Measurements from ENCODE around the gene LGALS4.
"Not testable (repeated sequence)": the region's sequence is repeated elsewhere in the genome, so short reads cannot be mapped to it uniquely, and the experiment has no call there.

LGALS4 gene

DNA sequence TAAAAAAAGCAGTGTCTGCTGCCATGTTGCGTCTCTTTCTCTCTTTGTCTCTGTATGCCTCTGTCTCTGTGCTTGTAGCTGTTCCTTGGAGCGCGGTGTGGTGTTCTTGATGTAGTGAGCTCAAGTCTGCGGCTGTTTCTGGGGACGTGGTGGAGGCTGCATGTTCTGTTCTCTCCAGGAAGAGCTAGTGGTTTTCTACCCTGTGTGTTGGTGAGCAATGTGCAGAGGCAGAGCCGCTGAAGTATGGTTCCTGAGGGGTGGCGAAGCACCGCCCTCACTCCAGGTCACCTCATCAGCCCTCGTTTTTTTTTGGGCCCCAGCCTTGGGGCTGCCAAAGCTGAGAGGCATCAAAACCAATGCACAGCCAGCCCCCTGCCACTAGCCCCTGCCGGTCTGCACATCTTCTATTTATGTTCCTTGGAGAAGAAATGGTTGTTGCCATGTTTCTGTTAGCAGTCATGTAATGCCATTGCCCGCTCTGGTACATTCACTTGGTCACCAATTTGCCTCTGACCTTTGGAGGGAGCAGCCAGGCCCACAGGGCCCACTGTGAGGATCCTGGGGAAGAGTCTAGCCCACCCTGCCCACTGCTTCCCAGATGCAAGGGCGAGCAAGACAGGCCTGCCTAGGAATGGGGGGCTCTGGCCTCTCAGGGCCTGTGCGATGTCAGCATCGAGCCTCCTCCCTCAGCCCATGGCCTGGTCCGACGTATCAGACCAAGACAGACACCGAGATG, 29.9 kb upstream of the LGALS4 start:
- peak; percentile 34 to 35 for DNase-seq (ENCODE audit: low read depth in 2 of 2)

DNA sequence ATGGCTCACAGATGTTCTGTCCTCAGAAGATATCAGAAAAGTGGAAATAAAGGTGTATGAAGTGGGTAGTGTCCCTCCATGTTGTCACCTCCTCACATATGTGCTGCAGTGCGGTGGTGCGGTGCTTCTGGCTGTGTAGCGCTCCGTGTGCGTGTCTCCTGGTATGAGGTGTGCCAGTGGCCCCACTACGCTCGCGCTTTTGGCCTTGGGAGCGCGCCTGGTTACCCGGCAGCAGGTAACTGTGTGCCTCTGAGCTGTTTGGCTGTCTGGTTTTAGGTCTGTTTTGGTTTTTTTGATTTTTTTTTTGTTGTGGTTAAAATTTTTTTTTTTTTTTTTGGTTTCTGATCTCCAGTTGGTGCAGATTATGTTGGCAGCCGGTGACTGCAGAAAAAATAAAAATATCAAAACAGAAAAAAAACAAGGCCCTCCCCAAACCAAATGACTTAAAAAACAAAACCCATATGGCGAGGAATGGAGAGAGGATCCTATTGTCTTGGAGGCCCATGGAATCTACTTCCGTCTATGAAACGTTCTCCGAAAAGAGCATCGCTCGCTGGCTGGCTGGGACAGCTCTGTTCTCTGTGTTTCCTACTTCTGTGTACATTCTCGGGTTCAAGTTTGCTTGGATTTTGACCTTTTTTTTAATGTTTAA, 29.2 kb upstream of the LGALS4 start:
- DNase-seq (ENCODE audit: low read depth in 2 of 2), result no peak

DNA sequence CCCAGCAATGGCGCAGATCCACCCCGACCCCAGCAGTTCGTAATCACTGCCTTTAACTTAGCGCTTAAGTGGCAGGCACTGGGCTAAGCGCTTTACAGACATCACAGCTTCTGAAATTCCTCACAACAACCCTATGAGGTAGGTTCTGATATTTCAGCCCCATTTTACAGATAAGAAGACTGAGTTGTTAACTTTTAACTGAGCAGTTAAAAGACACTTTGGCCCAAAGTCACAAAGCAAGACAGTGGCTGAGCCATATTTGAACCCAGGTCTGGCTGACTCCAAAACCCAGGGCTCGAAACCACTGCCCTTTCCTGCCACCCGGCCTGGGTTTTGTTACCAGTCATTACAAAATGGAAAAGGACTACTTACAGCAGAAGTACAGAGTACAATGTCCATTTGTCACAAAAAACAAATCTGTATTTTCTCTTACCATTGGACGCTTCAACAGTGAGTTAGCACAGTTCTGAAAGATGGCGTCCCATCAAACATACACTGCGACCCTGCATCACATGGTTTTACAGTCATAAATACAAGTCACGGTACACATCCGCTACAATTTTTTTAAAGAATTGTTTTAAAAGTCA, 28.5 kb upstream of the LGALS4 start:
- DNase-seq (ENCODE audit: low read depth in 2 of 2), result no peak

DNA sequence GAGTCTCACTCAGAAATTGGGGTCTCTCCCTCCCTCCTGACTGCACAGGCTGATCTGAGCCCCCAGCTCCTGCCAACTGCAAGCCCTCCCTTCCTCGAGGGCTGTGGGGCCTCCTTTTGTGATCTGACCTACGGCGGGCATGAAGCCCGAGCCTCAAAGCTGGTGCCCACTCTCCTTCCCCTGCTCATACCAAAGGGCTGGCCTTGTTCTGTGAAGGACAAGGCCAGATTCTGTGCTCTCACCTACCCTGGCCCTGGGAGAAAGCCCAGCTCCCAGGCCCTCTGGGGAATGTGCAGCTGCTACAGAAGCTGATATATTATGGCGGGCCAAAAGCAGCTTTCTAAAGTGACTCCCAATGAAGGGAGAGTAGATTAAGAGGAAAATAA, 27.8 kb upstream of the LGALS4 start:
- DNase-seq (ENCODE audit: low read depth in 2 of 2), result no peak

DNA sequence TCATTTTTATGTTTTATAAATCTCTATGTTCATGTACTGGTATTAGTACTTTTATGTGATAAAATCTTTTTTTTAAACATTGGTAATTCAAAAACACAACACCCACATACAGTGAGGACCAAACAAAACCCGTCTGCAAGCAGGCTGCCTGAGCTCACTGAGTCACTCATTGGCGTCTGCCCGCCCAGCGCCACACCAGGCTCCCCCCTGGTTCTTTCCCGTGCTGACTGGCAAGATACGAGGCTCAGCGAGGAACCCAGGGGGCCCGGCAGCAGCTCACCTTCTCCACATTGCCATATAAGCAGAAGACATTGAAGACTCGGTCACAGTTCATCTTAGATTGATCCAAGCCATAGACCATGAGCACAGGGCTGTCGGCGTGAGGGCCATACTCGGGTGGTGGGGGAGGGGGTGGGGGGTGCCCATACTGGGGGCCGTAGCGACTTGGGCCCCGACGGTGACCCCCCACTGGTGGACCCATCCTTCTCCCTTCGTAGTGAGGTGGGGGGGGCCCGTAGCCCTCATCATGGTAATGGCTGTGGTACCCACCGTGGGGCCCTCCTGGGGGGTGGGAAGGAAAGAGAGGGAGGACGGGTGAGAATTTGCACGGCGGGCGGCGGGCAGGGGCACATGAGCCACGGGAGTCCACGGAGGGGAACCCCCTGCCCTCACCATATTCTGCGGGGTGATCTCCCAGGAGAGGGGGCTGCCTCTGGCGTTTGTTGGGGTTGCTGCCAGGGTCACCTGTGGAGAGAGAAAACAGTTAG, 27.3 kb upstream of the LGALS4 start:
- no peak for DNase-seq (ENCODE audit: low read depth in 2 of 2)

DNA sequence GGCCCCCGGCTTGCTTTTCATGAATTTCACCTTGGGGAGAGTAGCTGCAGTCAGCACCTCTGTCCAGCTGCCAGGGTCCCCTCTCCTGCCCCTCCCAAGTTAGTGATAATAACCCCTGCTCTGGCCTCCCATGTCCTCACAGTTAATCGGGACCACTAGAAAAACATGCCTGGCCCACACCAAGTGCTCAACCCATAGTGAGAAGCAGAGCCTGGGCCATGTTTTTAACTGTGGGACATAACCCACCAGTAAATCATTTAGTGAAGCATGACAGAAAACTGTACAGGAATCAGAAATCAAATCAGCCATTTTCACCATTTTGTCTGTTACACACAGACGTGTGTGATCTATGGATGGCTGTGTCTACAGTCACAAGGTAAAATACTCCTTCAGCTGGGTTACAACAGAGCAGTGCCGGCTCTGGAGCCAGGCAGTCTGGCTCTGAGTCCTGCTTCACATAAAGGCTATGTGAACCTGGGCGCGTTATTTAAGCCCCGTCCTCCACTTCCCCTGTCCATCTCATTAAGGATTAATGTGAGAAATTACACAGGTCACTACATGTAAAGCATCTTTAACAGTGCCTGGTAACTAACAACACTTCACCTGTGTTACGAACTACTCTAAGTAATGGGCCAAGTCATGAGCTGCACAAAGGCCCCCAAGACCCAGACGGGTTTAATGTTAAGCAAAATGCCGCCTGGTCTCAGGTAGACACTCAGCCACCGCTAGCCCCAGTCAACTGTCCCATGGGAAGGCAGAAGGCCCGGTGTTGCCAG, 26.4 kb upstream of the LGALS4 start:
- DNase-seq (ENCODE audit: low read depth in 2 of 2), result no peak

DNA sequence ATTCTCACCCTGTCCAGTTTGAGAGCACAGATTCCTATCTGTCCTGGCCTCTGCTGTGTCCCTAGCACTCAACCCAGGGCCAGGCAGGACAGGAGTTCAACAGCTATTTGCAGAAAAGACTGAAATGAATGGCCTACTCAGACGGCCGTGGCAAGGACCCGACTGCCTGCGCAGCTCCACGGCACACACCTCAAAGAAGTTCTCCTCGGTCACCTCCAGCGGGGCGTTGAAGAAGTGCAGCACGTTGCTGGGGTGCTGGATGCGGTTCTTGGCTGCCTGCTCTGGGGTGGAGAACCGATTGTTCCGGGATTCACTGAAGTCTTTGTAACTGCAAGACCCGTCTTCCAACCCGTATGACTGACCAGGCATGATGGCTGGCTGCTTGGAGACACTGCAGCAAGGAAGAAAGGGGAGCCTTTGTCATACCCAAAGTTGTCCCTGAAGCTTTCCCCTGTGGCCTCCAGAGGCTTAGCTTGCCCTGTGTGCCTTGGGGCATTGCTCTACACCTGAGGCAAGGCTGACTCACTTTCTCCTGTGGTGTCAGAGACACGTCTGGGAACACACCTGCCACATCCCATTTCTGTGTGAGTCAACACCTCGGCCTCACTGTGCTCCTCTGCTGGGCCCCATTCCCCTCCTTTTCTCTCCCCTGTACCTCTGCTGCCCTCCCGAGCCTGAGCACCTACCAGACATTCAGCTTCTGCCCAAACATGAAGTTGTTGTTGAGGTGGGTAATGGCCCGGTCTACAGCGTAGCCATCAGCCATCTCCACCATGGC, 25.7 kb upstream of the LGALS4 start:
- DNase-seq (ENCODE audit: low read depth in 2 of 2), result peak; percentile 52 to 53

DNA sequence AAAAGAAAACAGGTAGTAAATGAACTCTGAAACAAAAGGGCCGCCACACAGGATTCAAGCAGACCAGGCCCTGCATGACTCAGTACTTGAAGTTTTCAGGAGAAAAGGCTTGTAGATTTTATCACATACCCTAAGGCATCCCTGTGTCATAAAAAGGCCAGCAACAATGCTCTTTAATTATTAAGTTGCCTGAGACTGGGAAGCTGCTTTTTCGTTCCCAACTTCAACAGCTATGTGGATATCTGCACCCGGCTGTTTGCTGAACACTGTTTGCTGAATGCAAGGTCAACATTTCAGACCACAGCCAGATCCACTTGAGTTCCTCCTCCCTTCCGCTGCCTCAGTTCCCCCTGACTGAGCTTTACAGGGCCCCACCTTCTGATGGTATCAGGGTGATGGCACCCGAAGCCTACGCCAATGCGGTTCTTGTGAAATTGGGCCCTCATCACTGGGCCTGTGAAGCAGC, 24.9 kb upstream of the LGALS4 start:
- DNase-seq (ENCODE audit: low read depth in 2 of 2), result no peak

DNA sequence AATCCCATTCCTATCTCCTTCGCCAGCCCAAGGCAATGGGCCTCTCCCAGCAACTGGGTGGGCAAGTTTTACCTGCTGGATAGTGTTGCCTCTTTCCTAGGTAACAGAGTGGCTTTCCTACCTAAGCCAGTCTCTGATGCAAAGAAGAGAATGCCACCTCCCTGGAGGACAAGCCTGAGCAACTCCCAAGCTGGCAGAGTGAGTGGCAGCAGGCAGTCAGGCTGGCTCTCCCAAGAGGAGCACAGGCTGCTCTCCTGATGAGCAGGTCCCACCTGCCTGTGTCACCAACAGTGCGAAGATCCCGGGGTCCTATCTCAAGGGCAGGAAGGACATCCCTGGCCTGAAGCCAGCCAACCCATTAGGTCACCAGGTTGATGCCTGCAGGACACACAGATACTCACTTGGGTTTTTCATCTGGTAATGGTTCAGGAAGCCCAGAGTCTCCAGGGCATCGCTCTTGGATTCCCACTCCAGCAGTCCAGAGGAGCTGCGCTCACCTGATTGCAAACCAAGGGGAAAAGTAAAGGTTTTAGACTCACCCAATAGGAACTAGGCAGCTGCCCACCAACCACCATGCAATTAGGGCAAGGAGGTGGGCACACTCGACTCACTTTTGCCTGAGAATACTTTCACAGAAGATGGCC, 24.4 kb upstream of the LGALS4 start:
- DNase-seq (ENCODE audit: low read depth in 2 of 2), result no peak

DNA sequence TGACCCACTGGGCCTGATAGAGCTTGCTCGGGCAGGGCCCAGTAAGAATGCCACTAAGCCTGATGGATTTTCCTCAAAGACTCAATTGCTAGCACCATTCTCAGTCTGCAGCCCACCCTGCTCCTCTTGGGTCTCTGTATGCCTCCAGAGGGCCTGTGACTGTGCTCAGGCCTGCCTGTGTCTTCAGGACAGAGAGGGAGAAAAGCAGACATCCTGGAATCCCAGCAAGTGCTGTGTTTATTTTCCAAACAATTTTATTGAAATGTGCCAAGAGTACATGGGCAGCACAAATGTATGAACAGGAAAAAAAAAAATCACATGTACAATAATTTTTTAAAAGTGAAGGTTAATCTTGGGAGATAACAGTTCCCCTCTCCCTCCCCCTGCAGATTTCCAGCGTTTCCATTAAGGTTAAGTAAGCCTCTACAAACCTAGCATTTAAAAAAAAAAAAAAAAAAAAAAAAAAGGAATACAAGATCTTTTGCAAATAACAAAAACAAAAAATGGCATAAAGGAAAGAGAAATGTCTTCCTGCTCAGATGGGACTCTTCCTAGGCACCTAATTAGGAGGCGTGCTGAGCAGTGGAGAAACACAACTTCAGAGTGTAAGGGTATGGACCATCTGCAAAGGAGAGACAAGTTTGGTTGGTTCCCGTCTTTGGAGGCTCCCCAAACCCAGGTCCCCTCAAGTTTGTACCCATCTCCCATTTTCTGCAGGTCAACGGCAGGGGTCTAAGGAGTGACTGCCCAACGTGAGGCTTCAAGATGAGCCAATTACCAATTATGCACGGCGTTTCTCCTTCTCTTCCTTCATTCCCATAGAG, 23.6 kb upstream of the LGALS4 start:
- no peak for DNase-seq (ENCODE audit: low read depth in 2 of 2)

DNA sequence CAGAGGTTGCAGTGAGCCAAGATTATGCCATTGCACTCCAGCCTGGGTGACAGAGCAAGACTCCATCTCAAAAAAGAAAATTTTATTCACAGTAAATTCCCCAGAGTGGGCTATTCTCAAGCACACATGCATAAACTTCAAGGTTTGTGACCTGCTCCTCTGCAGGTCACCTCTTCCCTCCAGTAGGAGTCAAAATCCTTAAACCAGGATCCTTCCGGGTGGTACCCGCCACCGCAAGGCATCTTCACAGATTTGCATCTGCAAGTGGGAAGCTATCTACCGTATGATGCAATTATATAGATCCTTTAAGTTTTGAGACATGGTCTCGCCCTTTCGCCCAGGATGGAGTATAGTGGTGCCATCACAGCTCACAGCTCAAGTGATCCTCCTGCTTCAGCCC, 21.8 kb upstream of the LGALS4 start:
- no peak for DNase-seq (ENCODE audit: low read depth in 2 of 2)

DNA sequence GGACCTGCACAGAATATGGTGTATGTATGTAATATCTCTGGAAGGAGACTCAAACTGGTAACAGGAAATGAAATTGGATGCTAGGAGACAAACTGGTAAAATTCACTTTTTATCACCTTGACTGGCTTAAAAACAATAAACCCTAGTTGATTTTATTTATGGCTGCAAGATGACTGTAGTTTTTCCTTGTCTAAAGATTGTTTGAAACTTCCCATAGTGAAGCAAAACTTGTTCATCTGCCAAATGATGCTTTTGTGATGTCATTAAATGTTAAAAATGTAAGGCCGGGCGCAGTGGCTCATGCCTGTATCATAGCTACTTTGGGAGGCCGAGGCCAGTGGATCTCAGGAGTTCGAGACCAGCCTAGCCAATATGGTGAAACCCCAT, 21.4 kb upstream of the LGALS4 start:
- no peak for DNase-seq (ENCODE audit: low read depth in 2 of 2)

DNA sequence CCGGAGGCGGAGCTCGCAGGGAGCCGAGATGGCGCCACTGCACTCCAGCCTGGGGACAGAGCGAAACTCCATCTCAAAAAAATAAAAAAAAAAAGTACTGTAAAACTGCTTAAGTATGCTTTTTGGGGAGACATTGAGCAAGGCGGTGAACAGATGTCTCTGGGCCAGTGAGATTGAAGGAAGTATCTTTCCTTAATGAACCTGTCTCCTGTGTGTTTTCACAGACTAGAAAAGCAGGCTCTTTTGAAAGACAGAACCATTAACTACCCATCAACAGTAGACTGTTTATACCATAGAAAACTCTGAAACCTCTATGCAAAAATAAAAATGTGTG, 20.3 kb upstream of the LGALS4 start:
- no peak for DNase-seq (ENCODE audit: low read depth in 2 of 2)

DNA sequence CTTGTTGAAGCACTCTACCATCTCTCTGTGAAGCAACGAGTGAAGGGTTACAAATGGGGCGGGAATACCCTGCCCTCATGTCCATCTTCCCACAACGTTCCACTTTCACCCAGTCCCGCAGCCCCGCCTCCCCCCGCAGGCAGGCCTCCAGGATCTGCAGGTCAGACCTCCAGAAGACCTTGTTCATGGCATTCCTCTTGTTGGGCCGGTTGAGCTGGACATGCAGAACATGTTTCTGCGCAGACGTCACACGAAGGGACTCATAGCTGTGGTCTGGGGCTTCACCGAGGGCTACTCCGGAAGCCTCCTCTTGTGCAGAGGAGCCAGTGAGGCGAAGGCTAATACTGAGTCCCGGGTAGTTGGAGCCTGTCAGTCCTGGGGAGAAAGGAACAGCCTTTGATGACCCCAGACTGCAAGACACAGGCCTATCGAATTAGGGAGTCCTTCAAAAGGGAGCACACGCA, 18.4 kb upstream of the LGALS4 start:
- DNase-seq (ENCODE audit: low read depth in 2 of 2), result peak in 1 of 2 donors; percentile 32

DNA sequence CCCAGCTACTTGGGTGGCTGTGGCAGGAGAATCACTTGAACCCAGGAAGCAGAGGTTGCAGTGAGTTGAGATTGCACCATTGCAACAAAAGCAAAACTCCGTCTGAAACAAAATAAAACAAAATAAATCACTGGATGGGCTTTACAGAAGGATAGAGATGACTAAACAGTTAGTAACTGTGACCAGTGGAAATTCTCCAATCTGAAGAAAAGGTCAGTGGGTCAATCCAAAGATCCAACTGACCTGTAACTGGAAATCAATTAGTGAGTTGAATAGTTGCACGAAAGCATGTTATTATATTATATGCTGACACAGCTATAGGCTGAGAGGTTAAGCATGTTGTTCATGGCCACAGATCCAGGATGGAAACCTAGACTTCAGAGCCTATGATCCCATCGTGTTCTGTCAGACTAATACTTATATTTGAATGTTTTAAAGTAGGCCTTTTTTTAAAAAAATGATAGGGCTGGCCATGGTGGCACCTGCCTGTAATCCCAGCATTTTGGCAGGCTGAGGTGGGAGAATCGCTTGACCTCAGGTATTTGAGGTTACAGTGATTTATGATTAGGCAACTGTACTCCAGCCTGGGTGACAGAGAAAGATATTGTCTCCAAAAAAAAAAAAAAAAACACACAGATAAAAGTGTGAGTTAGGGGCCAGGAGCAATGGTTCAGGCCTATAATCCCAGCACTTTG, 17.4 kb upstream of the LGALS4 start:
- no peak for DNase-seq (ENCODE audit: low read depth in 2 of 2)

DNA sequence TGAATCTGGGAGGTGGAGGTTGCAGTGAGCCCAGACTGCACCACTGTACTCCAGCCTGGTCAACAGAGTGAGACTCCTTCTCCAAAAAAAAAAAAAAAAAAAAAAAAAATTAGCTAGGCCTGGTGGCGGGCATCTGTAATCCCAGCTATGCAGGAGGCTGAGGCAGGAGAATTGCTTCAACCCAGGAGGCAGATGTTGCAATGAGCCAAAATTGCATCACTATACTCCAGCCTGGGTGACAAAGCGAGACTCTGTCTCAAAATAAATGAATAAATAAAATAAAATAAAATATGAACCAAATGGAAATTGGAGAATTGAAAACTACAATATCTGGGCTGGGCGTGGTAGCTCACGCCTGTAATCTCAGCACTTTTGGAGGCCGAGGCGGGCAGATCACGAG, 16.5 kb upstream of the LGALS4 start:
- not testable (repeated sequence) for DNase-seq (ENCODE audit: low read depth in 2 of 2)

DNA sequence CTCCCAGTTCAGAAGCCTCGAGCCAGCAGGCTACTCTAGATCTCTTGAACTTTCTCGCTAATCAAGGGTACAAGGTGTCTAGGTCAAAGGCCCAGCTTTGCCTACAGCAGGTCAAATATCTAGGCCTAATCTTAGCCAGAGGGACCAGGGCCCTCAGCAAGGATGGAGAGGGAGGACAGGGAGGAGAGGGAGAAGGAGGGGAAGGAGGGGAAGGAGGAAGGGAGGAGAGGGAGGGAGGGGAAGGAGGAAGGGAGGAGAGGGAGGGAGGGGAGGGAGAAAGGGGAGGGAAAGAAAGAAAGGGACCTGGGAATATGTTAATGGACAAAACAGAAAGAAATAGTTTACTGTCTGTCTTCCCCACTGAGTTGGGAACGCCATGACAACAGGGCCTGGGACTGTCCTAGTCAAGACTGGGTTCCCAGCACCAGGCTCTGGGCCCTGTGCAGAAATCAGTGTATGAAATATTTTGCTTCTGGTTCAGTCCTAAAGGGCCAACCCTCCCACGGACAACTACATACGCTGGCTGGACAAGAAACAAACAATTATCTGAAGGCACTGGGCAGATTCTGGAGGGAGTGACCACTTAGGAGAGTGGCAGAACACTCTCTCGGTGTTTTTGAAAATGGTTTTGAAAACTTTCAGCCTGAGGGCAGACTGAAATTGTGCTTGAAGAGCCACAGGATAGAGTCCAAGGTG, 14.3 kb upstream of the LGALS4 start:
- DNase-seq (ENCODE audit: low read depth in 2 of 2), result no peak

DNA sequence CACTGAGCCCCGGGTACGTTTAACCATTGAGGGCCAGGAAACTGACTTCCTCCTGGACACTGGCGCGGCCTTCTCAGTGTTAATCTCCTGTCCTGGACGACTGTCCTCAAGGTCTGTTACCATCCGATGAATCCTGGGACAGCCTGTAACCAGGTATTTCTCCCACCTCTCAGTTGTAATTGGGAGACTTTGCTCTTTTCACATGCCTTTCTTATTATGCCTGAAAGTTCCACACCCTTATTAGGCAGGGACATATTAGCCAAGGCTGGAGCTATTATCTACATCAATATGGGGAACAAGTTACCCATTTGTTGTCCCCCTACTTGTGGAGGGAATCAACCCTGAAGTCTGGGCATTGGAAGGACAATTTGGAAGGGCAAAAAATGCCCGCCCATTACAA, 13.2 kb upstream of the LGALS4 start:
- DNase-seq (ENCODE audit: low read depth in 2 of 2), result not testable (repeated sequence)

All from stimulated activated CD4-positive, alpha-beta T cell treated with anti-CD3 and anti-CD28 coated beads, Interleukin-4, amount 100 ng/mL, for 48 hours (primary cell).